LNCaP clone FGC (cell line): ENCODE data around the gene CZIB.

Experiments
- DNase-seq: peaks from one replicate; pipeline ENCODE4 v3.0.0-alpha.2; 2011; ENCODE audit warnings: low read depth
- H3K4me3 ChIP-seq: 2 replicates; pipeline ENCODE4 v1.5.1; 2011; ENCODE audit warnings: mild to moderate bottlenecking, low read depth, low read length, control low read depth
- TF ChIP-seq, protein P1 (sequence below): IDR thresholded peaks from 2 replicates; pipeline ENCODE4 v1.5.1; 2012; ENCODE audit warnings: mild to moderate bottlenecking; ENCODE audit not compliant: control insufficient read depth, insufficient read depth; ENCODE audit errors: extremely low read depth

Gene CZIB

DNA sequence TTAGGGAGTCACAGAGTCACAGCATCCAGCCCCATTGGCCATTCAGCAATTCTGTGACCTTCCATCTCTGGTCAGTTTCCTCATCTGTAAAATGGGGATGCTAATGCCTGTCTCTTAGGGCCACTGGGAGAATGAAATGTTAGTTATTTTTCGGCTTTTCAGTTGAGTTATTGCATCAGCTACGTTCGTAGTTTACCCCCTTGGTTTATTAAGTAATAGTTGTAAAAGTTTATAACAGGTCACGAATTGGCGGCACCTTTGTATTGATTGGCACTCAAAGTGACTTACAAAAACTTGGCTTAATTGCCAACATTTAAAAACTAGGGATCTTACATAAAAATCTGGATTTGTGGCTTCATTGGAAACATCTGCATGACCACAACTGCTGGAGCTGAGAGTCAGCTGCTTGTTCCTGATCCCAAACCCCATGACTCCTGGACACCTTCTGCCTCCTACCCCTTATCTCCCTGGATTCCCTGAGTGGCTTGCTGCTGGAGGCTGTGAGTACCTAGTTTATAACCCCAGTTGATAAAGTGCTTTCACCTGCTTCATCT is 54.9 kb downstream of the CZIB start:
- no peak overlapping the region for H3K4me3 ChIP-seq
- TF ChIP-seq, protein P1, sequence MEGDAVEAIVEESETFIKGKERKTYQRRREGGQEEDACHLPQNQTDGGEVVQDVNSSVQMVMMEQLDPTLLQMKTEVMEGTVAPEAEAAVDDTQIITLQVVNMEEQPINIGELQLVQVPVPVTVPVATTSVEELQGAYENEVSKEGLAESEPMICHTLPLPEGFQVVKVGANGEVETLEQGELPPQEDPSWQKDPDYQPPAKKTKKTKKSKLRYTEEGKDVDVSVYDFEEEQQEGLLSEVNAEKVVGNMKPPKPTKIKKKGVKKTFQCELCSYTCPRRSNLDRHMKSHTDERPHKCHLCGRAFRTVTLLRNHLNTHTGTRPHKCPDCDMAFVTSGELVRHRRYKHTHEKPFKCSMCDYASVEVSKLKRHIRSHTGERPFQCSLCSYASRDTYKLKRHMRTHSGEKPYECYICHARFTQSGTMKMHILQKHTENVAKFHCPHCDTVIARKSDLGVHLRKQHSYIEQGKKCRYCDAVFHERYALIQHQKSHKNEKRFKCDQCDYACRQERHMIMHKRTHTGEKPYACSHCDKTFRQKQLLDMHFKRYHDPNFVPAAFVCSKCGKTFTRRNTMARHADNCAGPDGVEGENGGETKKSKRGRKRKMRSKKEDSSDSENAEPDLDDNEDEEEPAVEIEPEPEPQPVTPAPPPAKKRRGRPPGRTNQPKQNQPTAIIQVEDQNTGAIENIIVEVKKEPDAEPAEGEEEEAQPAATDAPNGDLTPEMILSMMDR = no peak
- DNase-seq = no peak
